NCI-H82 treated with DMSO at 0.1 percent for 48 hours (cell line): ENCODE data around the gene NEK10.

Source experiments
- DNase-seq: peaks from one replicate; lab custom pipeline; 2025; ENCODE audit not compliant: unreplicated experiment; lab: John Stamatoyannopoulos, UW

Gene NEK10

GRCh38 chr3:27253831-27254230 lies 115.4 kb downstream of the NEK10 start:
- DNase-seq = no peak

GRCh38 chr3:27253391-27253790 lies 115.8 kb downstream of the NEK10 start:
- DNase-seq = no peak

- DNase-seq = no peak
These were observed 116.5 kb downstream of the NEK10 start for GRCh38 chr3:27252646-27253045.

DNA sequence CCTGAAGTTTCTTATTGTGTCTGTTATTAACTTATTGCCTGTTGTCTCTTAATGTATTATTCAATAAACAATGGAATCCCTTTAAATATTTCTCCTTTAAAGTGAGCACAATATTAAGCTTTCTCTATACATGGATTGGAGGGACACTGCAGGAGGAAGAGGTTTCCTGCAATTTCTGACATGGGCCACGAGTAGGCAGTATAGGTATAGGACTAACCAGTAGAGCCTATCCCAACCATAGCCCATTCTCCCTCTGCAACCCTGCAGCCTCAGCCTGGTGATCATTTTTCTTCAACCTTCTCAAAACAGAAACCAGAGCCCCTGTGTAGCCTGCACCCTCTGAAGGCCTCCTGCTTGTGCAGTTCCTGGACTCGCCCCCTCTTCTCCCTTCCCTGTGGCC lies 124.8 kb downstream of the NEK10 start:
- DNase-seq = no peak

- DNase-seq = no peak
These were observed 129.2 kb downstream of the NEK10 start for GRCh38 chr3:27239951-27240350.

DNA sequence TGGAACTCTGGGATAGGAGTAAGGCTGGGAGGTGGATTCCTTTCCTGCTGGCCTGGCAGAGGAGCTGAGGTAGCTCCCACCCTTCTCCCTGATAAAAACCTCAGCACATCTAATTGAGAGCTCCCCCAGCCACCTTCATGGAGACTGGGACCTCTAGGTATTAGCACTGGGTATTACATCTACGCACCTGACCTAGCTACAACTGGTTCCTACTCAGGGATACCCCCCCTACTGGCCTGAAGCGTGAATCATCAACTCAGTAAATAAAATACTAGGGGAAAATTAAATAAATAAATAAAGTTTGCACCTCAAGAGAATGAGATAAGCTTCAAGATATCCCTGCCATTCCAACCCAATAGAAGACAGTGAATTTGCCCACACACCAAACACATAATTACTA lies 140.4 kb downstream of the NEK10 start:
- no peak for DNase-seq

DNA sequence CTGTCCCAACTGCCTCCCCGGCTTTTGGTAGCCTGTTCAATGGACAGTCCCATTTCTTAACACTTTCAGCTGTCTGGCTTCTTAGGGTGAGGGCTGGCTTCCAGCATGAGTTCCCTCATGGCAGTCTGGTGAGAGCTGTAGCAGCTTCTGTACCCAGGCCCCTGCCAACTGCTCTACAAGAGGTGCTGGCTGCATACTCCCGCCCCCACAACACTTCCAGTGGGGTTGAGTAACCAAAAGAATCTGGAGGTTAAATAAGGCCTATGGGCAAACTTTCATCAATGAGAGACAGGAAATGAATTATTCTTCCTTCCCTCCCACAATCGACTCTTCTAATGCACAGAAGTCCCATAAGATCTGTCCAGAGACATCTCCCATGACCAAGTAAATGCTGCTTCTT lies 145.0 kb downstream of the NEK10 start:
- DNase-seq = no peak

GRCh38 chr3:27221264-27221932 lies 147.8 kb downstream of the NEK10 start:
- DNase-seq = no peak

- no peak for DNase-seq
These were observed 149.0 kb downstream of the NEK10 start for GRCh38 chr3:27220166-27220565.

DNA sequence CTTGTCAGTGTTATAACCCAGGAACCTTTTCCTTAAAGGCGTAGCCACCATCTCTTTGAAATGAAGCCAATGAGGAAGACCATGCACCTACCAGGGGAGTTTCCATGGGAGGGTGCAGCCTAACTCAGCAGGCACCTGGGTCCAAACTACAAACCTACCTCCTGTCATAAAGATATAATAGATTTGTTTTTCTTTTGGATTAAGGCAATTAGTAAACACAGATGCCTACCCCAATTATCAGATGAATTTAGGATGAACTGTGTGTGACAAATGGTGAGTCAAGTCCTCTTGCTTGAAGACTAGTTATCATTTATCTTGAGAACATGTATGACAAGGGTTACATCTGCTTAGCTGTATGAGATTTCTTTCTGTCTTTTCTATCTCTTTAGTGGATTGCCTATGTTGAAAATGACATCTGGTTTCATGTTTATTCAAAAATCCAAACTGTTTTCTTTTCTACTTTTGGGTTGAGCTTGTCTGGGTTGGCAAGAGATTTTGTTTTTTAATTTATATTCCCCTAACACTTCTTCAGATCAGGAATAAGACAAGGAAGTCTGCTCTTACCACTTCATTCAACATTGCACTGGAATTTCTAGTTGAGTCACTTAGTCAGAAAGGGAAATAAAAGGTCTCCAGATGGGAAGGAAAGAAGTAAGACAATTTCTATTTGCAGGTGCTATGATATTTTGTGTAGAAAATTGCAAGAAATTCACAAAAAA lies 149.9 kb downstream of the NEK10 start:
- DNase-seq = no peak

DNA sequence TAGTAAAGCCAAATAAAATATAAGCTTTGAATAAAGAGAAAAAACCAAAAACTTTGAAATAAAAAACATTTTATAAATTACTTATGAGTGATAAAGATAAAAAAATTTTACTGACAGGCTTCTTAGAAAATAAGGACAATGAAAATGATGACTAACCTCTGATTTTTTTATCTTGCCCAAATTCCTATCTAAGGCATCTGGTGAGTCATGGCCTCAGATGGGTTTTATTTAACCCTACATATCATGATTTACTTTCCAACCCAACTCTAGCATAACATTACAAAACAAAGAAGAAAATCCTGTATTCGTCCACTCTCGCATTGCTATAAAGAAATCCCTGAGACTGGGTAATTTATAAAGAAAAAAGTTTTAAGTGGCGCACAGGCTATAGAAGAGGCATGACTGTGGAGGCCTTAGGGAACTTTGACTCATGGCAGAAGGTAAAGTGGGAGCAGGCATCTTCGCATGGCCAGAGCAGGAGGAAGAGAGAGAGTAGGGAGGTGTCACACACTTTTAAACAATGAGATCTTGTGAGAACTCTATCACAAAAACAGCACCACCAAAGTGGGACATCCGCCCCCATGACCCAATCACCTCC lies 152.1 kb downstream of the NEK10 start:
- DNase-seq = no peak

DNA sequence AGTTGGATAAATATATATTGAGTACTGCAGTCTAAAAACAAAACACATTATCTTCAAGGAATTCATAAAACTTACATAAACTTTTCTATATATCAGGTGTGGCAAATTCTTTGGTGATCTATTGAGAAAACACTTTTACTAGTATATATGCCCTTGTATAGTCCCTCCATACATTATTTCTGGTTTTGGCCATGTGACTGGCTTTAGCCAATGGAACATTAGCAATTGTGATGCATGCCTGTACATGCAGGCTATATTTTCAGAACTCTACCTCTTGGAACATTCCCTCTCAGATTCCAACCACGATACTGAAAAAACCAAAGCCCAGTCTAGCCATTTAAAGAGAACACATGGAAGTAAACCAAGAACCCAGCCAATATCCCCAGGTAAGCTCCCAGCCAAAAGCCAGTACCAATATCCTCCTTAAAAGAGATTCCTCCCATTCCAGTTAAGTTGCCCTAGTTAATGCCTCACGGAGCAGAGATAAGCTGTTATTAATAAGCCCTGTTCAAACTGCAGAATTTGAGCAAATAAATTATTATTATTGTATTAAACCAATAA lies 152.8 kb downstream of the NEK10 start:
- no peak for DNase-seq

- no peak for DNase-seq
These were observed 155.7 kb downstream of the NEK10 start for GRCh38 chr3:27213450-27213849.

- no peak for DNase-seq
These were observed 159.4 kb downstream of the NEK10 start for GRCh38 chr3:27209617-27210264.

- no peak for DNase-seq
These were observed 160.1 kb downstream of the NEK10 start for GRCh38 chr3:27208961-27209616.

DNA sequence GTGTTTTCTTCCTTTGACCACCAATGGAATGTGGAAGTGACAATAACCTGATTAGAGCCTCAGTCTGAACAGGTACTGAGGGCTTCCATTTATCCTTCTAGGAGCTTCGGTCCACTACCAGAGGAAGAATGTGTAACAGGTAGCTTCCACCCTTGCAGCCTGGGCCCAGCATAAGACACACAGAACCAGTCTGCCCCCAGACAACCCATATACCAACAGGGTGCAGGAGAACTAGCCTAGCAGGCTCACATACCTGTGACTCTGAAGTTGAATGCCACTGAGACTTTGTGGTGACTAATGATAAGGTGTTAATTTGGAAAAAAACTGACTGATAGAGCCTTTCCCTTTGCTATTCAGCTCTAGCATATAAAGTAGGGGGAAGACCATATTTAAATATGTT lies 166.2 kb downstream of the NEK10 start:
- no peak for DNase-seq

GRCh38 chr3:27201492-27201891 lies 167.7 kb downstream of the NEK10 start:
- no peak for DNase-seq

DNA sequence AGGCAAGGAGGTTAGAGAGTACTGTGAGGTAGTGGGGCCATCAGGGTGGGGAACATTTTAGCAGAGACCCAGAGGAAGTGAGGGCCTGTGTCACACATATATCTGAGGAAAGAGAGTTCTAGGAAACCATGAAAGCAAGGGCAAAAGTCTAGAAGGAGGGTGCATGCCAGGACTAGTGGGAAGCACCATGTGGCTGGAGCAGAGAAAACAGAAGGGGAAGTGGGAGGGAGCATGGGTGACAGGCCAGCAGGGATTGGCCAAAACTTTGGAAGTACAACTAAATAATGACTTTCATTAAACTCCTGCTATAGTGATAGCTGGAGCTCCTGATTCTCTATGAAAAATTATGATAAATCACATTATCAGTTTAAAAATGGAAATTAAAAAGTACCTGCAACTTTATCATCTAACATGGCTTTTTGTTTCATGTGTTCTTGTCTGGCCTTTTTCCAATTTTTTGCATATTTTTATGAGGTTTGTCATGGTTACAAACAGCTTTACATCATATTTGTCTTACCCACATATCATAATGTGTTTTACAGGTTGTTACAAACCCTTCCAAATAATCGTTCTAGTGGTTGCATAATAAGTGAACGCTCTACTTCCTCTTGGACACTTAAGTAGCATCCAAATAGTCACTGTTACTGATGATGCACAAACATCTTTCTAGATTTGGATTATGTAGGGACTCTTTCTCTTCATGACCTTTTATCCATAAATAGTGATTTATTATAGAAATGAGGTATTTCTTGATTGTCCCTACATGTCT lies 168.3 kb downstream of the NEK10 start:
- no peak for DNase-seq

DNA sequence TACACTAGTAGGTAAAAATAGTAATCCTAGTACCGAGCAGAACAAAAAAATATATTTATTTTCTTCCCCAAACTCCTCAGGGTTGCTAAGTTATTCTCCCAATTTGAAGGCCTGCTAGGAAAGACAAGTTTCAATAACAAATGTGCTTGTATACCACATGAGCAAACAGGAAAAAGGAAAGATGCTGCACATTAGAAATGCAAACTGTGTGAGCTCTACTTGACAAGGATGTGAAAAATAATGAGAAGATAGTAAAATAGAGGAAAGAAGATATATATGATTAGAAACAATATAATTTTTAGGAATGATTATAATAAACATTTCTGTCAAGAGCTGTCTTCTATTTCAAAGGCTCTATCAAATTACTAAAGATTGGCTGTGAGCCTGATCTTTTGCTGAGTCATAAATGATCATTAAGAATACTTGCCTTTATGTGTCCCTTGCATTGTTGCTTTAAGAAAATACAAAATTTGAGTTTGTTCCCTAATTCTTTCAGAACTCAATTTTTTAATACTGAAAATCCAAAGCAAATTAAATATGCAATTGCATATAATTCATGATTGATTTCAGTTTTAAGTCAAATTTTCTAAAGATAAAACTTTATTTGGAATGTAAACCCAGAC lies 174.2 kb downstream of the NEK10 start:
- no peak for DNase-seq

DNA sequence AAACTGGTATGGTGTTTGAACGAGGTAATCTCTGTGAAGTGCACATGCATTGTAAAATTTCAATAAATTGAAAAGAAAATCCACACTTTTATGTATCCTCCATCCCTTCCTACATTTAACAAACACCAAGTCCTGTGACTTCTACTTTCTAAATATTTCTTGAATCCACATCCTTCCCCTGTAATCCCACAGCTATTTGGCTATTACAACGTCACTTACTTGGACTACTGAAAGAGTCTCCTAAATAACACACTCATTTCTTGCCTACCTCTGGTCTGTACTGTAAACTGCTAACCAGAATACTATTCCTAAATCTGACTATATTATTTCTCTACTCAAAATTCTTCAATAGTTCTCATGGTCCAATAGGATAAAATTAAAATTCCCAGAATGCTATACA lies 176.1 kb downstream of the NEK10 start:
- no peak for DNase-seq
